ENCODE results near the gene KRT13.

- no peak for TF ChIP-seq CTCF (IDR thresholded peaks at IDR 0.05)
- TF ChIP-seq POLR2A (IDR thresholded peaks at IDR 0.05), result no peak
Measured at GRCh38 chr17:41499714-41500113, 5.7 kb downstream of the KRT13 start.

Measured in uterus (tissue), 2 donors.